Hepatocyte (in vitro differentiated cells): Measurements from ENCODE around the gene RNF128.
A peak's percentile ranks its signal among the peaks of the same experiment; 100 is the strongest.

ENCODE experiments used
- CTCF ChIP-seq: fragments of 200-600 bp; sonication (generic); IDR thresholded peaks from 2 replicates; pipeline ENCODE4 v1.5.1; 2016; ENCODE audit warnings: antibody characterized with exemption, mild to moderate bottlenecking; ENCODE audit not compliant: poor library complexity
- EZH2 ChIP-seq: fragments of 200-600 bp; sonication (generic); IDR thresholded peaks from 2 replicates; pipeline ENCODE4 v1.6.1; 2016; ENCODE audit warnings: antibody characterized with exemption, mild to moderate bottlenecking, borderline replicate concordance

- TF ChIP-seq CTCF (peak; percentile 49), EZH2 (no peak)
Measured at GRCh38 chrX:106791495-106791894, 65.0 kb downstream of the RNF128 start.
